ENCODE data around the gene MAB21L2.

The MAB21L2 gene

GRCh38 chr4:150570862-150571261 is 11.1 kb upstream of the MAB21L2 start:
- no peaks in the 10 kb centered on the region for H3F3A ChIP-seq (ENCODE audit: low read depth)
- TF ChIP-seq CTCF (conservative IDR thresholded peaks at IDR 0.05; ENCODE audit: low read length) (no peak), EZH2phosphoT487 (IDR thresholded peaks at IDR 0.05; ENCODE audit: borderline replicate concordance) (no peak)
- H4K20me1 ChIP-seq (ENCODE audit: insufficient read depth, low read length, poor library complexity, severe bottlenecking): no peaks in the 10 kb centered on the region

GRCh38 chr4:150572704-150573504 is 9.0 kb upstream of the MAB21L2 start:
- peak overlapping the region; percentile 69 for H3K4me2 ChIP-seq (ENCODE audit: low read depth, low read length, poor library complexity, severe bottlenecking)
- H2AFZ ChIP-seq (ENCODE audit: low read length): no peak overlapping the region
- H3K9me3 ChIP-seq (ENCODE audit: insufficient read depth, low read depth, low read length): no peaks in the 10 kb centered on the region
- H3K9ac ChIP-seq (ENCODE audit: low read depth, low read length, poor library complexity, severe bottlenecking): peak overlapping the region; percentile 52
- no peaks in the 10 kb centered on the region for H3F3A ChIP-seq (ENCODE audit: low read depth)
- no peak for TF ChIP-seq CTCF (conservative IDR thresholded peaks at IDR 0.05; ENCODE audit: low read length)
- no peak for TF ChIP-seq EZH2phosphoT487 (IDR thresholded peaks at IDR 0.05; ENCODE audit: borderline replicate concordance)
- no peaks in the 10 kb centered on the region for H4K20me1 ChIP-seq (ENCODE audit: insufficient read depth, low read length, poor library complexity, severe bottlenecking)
- no peaks in the 10 kb centered on the region for H3K36me3 ChIP-seq (ENCODE audit: insufficient read depth, low read length)
- no peaks in the 10 kb centered on the region for H3K9me2 ChIP-seq (replicated peaks; ENCODE audit: low read depth, low read length)
- no peaks in the 10 kb centered on the region for H3K27me3 ChIP-seq (ENCODE audit: insufficient read depth, low read length, poor library complexity, severe bottlenecking)
- H3K4me1 ChIP-seq (ENCODE audit: insufficient read depth, low read length, poor library complexity, severe bottlenecking): peaks cover 19% of the 10 kb centered on the region
- no peaks in the 10 kb centered on the region for H3K79me2 ChIP-seq (ENCODE audit: insufficient read depth, low read length)
- peak overlapping the region; percentile 22 for H3K4me3 ChIP-seq (ENCODE audit: low read length, poor library complexity, severe bottlenecking)

More at GRCh38 chr4:150570862-150571261, 11.1 kb upstream of the MAB21L2 start:
- H3K9ac ChIP-seq (ENCODE audit: low read depth, low read length, poor library complexity, severe bottlenecking): no peak overlapping the region
- H3K9me3 ChIP-seq (ENCODE audit: insufficient read depth, low read depth, low read length): no peaks in the 10 kb centered on the region
- H3K36me3 ChIP-seq (ENCODE audit: insufficient read depth, low read length): no peaks in the 10 kb centered on the region
- no peaks in the 10 kb centered on the region for H3K27me3 ChIP-seq (ENCODE audit: insufficient read depth, low read length, poor library complexity, severe bottlenecking)
- H3K4me1 ChIP-seq (ENCODE audit: insufficient read depth, low read length, poor library complexity, severe bottlenecking): peaks cover 26% of the 10 kb centered on the region
- no peaks in the 10 kb centered on the region for H3K9me2 ChIP-seq (replicated peaks; ENCODE audit: low read depth, low read length)
- no peak overlapping the region for H3K4me3 ChIP-seq (ENCODE audit: low read length, poor library complexity, severe bottlenecking)
- H3K79me2 ChIP-seq (ENCODE audit: insufficient read depth, low read length): no peaks in the 10 kb centered on the region
- no peak overlapping the region for H3K4me2 ChIP-seq (ENCODE audit: low read depth, low read length, poor library complexity, severe bottlenecking)
- no peak overlapping the region for H2AFZ ChIP-seq (ENCODE audit: low read length)

- Histone ChIP-seq H3K79me2 (ENCODE audit: insufficient read depth, low read length) (no peaks in the 10 kb centered on the region), H3K9me3 (ENCODE audit: insufficient read depth, low read depth, low read length) (no peaks in the 10 kb centered on the region), H3K27me3 (ENCODE audit: insufficient read depth, low read length, poor library complexity, severe bottlenecking) (no peaks in the 10 kb centered on the region), H3K9ac (ENCODE audit: low read depth, low read length, poor library complexity, severe bottlenecking) (peak overlapping the region; percentile 52), H3K4me2 (ENCODE audit: low read depth, low read length, poor library complexity, severe bottlenecking) (peak overlapping the region; percentile 69), H3K4me1 (ENCODE audit: insufficient read depth, low read length, poor library complexity, severe bottlenecking) (peaks cover 19% of the 10 kb centered on the region), H3K36me3 (ENCODE audit: insufficient read depth, low read length) (no peaks in the 10 kb centered on the region), H3K4me3 (ENCODE audit: low read length, poor library complexity, severe bottlenecking) (peak overlapping the region; percentile 22), H3F3A (ENCODE audit: low read depth) (no peaks in the 10 kb centered on the region), H3K9me2 (replicated peaks; ENCODE audit: low read depth, low read length) (no peaks in the 10 kb centered on the region), H2AFZ (ENCODE audit: low read length) (no peak overlapping the region), H4K20me1 (ENCODE audit: insufficient read depth, low read length, poor library complexity, severe bottlenecking) (no peaks in the 10 kb centered on the region)
- no peak for TF ChIP-seq CTCF (conservative IDR thresholded peaks at IDR 0.05; ENCODE audit: low read length)
- no peak for TF ChIP-seq EZH2phosphoT487 (IDR thresholded peaks at IDR 0.05; ENCODE audit: borderline replicate concordance)
These were observed 8.4 kb upstream of the MAB21L2 start for GRCh38 chr4:150573534-150573933.

Data from Loucy (cell line).